SU-DHL-6 (cell line): Measurements from ENCODE around the gene PLIN1.

Experiments used
- H2AFZ ChIP-seq: fragments of 200-600 bp; sonication (generic); 2 replicates; pipeline ENCODE4 v1.6.1; 2014; ENCODE audit warnings: low read depth, mild to moderate bottlenecking, moderate library complexity, mixed read lengths, antibody characterized with exemption, low read length; ENCODE audit not compliant: severe bottlenecking
- H3F3A ChIP-seq: fragments of 200-600 bp; shearing (Covaris generic); 2 replicates; pipeline ENCODE4 v1.6.0; 2016; ENCODE audit warnings: antibody characterized with exemption, mild to moderate bottlenecking; ENCODE audit not compliant: insufficient read depth
- H3K27ac ChIP-seq: fragments of 200-600 bp; sonication (generic); 2 replicates; pipeline ENCODE4 v1.5.1; 2016; ENCODE audit warnings: low read depth, mild to moderate bottlenecking, low read length, moderate library complexity, mixed read lengths
- H3K27me3 ChIP-seq: fragments of 200-600 bp; sonication (generic), shearing (Covaris generic); 2 replicates; pipeline ENCODE4 v1.6.0; 2014; ENCODE audit warnings: mild to moderate bottlenecking, low read length
- H3K36me3 ChIP-seq: fragments of 200-600 bp; sonication (generic); 2 replicates; pipeline ENCODE4 v1.6.1; 2014; ENCODE audit warnings: mild to moderate bottlenecking, low read length, mixed read lengths
- H3K4me2 ChIP-seq: fragments of 300-600, 200-600 bp; shearing (Covaris generic), sonication (generic); 2 replicates; pipeline ENCODE4 v1.6.0; 2014; ENCODE audit warnings: low read length, low read depth, mild to moderate bottlenecking; ENCODE audit not compliant: poor library complexity, severe bottlenecking
- H3K4me3 ChIP-seq: fragments of 200-600 bp; sonication (generic); 2 replicates; pipeline ENCODE4 v1.5.1; 2014; ENCODE audit warnings: antibody characterized with exemption, low read length, mild to moderate bottlenecking, mixed read lengths; ENCODE audit not compliant: insufficient read depth, poor library complexity, severe bottlenecking
- H3K79me2 ChIP-seq: fragments of 200-600 bp; sonication (generic); 2 replicates; pipeline ENCODE4 v1.6.1; 2014; ENCODE audit warnings: mild to moderate bottlenecking, low read length, moderate library complexity; ENCODE audit not compliant: insufficient read depth
- H3K9ac ChIP-seq: fragments of 200-600 bp; sonication (generic); 2 replicates; pipeline ENCODE4 v1.7.0; 2014; ENCODE audit warnings: mild to moderate bottlenecking, low read length
- H3K9me2 ChIP-seq: fragments of 200-600 bp; sonication (generic); replicated peaks from 2 replicates; pipeline ENCODE4 v1.6.1; 2014; ENCODE audit warnings: low read length; ENCODE audit not compliant: insufficient read depth
- H3K9me3 ChIP-seq: fragments of 200-600 bp; sonication (generic); 2 replicates; pipeline ENCODE4 v1.6.1; 2014; ENCODE audit warnings: low read length, mixed read lengths; ENCODE audit not compliant: insufficient read depth
- H4K20me1 ChIP-seq: fragments of 200-600 bp; sonication (generic); 2 replicates; pipeline ENCODE4 v1.6.1; 2014; ENCODE audit warnings: low read depth, mild to moderate bottlenecking, antibody characterized with exemption, low read length, moderate library complexity, mixed read lengths
- EZH2phosphoT487 ChIP-seq: fragments of 200-600 bp; sonication (generic), shearing (Covaris generic); conservative IDR thresholded peaks from 2 replicates; pipeline ENCODE4 v1.6.1; 2018; ENCODE audit warnings: mild to moderate bottlenecking, antibody characterized with exemption, low read length, moderate library complexity, mixed read lengths
- TF ChIP-seq, protein P1 (sequence below): fragments of 200-600 bp; sonication (generic); IDR thresholded peaks from one replicate; pipeline ENCODE4 v1.5.1; 2017; ENCODE audit warnings: antibody characterized with exemption, mild to moderate bottlenecking, low read length, moderate library complexity; ENCODE audit not compliant: insufficient read depth, poor library complexity, severe bottlenecking

PLIN1 gene

DNA sequence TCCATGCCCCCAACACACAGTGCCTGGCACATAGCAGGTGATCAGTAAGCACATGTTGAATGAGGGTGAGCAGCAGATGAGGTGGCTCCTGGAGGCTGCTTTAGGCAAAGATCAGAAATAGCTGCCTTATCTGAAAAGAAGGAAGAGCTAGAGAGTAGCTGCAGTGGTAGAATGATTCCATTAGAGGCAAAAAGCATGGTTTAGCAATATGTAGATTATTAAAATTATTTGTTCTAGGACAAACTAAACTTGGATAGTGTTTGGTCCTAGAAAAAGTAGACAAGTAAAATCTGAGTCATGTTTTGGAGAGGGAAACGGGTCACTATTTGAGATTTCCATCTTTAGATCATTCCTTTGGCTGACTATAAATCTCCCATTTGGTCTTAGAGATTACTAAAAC lies 56.0 kb downstream of the PLIN1 start:
- Histone ChIP-seq H3K36me3 (peaks cover 23% of the 10 kb centered on the region; the same call in 1 of the 2 replicates), H3F3A (peaks cover 3% of the 10 kb centered on the region; the same call in 1 of the 2 replicates), H3K9me3 (no peaks in the 10 kb centered on the region), H3K9me2 (no peaks in the 10 kb centered on the region), H3K27me3 (no peaks in the 10 kb centered on the region), H4K20me1 (no peaks in the 10 kb centered on the region), H3K9ac (no peak overlapping the region), H3K4me2 (no peak overlapping the region), H3K27ac (no peak overlapping the region), H2AFZ (no peak overlapping the region), H3K4me3 (no peak overlapping the region), H3K79me2 (no peaks in the 10 kb centered on the region)
- no peak for TF ChIP-seq EZH2phosphoT487
- TF ChIP-seq, protein P1, sequence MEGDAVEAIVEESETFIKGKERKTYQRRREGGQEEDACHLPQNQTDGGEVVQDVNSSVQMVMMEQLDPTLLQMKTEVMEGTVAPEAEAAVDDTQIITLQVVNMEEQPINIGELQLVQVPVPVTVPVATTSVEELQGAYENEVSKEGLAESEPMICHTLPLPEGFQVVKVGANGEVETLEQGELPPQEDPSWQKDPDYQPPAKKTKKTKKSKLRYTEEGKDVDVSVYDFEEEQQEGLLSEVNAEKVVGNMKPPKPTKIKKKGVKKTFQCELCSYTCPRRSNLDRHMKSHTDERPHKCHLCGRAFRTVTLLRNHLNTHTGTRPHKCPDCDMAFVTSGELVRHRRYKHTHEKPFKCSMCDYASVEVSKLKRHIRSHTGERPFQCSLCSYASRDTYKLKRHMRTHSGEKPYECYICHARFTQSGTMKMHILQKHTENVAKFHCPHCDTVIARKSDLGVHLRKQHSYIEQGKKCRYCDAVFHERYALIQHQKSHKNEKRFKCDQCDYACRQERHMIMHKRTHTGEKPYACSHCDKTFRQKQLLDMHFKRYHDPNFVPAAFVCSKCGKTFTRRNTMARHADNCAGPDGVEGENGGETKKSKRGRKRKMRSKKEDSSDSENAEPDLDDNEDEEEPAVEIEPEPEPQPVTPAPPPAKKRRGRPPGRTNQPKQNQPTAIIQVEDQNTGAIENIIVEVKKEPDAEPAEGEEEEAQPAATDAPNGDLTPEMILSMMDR: no peak

DNA sequence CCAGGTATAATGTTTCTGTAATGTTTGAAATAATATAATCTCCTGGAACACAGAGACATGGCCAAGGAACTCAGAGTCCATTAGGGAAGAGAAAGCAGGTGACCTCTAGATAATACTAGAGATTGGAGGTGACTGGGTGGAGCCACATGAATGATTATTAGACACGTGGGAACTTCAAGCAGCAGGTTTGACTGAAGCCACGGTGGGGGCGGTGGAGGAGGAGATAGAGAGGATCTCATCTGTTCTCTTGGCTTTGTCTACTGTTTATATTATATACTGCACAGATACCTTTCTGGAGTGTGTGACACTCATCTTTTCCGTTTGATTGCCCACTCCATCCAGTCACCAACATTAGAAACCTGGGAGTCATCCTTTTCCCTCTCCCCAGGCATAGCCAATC lies 57.6 kb downstream of the PLIN1 start:
- Histone ChIP-seq H3K36me3 (peaks cover 31% of the 10 kb centered on the region; the same call in 1 of the 2 replicates), H3F3A (peaks cover 3% of the 10 kb centered on the region; the same call in 1 of the 2 replicates), H3K79me2 (no peaks in the 10 kb centered on the region), H3K9me2 (no peaks in the 10 kb centered on the region), H3K4me2 (no peak overlapping the region), H3K27ac (no peak overlapping the region), H3K9ac (no peak overlapping the region), H3K4me3 (no peak overlapping the region), H2AFZ (no peak overlapping the region), H3K27me3 (no peaks in the 10 kb centered on the region), H4K20me1 (no peaks in the 10 kb centered on the region), H3K9me3 (no peaks in the 10 kb centered on the region)
- TF ChIP-seq, protein P1: no peak
- no peak for TF ChIP-seq EZH2phosphoT487

DNA sequence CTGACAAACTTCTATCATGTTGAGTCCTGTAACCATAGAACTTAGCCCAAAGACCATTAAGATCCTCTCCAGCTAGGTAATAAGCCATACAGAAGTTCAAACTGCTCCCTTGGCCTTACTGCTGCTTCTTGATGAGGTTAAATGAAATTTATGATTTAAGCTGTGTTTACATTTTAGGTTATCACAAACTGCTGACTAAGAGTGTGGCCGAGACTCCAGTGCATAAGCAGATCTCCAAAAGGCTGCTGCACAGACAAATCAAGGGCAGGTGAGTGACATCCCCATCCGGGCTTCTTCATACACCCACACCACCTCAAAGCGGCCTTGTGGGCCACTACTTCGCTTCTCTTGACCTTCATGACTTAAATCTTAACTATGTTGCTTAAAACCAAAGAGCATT lies 62.9 kb downstream of the PLIN1 start:
- peaks cover 52% of the 10 kb centered on the region for H3K36me3 ChIP-seq
- H3K4me3 ChIP-seq: no peak overlapping the region
- no peaks in the 10 kb centered on the region for H4K20me1 ChIP-seq
- no peaks in the 10 kb centered on the region for H3F3A ChIP-seq
- no peak for TF ChIP-seq EZH2phosphoT487
- TF ChIP-seq, protein P1: no peak
- no peak overlapping the region for H3K27ac ChIP-seq
- H3K9me3 ChIP-seq: no peaks in the 10 kb centered on the region
- no peak overlapping the region for H2AFZ ChIP-seq
- no peak overlapping the region for H3K4me2 ChIP-seq
- no peaks in the 10 kb centered on the region for H3K9me2 ChIP-seq
- H3K9ac ChIP-seq: no peak overlapping the region
- H3K79me2 ChIP-seq: no peaks in the 10 kb centered on the region
- H3K27me3 ChIP-seq: no peaks in the 10 kb centered on the region

DNA sequence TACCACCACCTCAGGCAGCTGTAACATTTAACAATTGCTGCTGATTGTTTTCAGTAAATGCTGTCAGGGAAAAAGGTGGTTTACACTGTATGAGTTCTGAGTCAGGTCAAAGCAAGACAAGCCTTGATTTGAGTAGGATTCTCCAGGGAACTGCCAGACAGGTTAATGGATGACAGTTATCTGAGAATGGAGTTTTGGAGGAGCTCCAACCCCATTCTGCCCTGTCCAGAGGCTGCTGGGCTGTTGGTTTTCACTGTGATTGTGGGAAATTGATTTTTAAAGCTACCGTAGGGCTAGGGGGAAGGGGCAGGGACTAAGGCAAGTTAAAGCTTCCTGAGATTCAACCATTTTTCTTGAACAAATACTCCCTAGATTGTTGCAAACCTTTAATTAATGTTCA lies 64.0 kb downstream of the PLIN1 start:
- H3K27me3 ChIP-seq: no peaks in the 10 kb centered on the region
- H3K9me3 ChIP-seq: no peaks in the 10 kb centered on the region
- no peak overlapping the region for H3K27ac ChIP-seq

More for the DNA sequence above, 64.0 kb downstream of the PLIN1 start:
- no peak overlapping the region for H2AFZ ChIP-seq
- no peaks in the 10 kb centered on the region for H4K20me1 ChIP-seq
- H3K9me2 ChIP-seq: no peaks in the 10 kb centered on the region
- TF ChIP-seq, protein P1: no peak
- no peak for TF ChIP-seq EZH2phosphoT487
- no peak overlapping the region for H3K4me2 ChIP-seq
- H3F3A ChIP-seq: no peaks in the 10 kb centered on the region
- H3K36me3 ChIP-seq: peaks cover 63% of the 10 kb centered on the region
- H3K4me3 ChIP-seq: no peak overlapping the region
- no peaks in the 10 kb centered on the region for H3K79me2 ChIP-seq
- no peak overlapping the region for H3K9ac ChIP-seq
